GM21786 (cell line): Measurements from ENCODE around the gene GALNT13.

Source experiments
- ATAC-seq: cut with Tn5 transposase; IDR thresholded peaks from one replicate; pipeline ENCODE4 v1.9.1; 2021; ENCODE audit not compliant: unreplicated experiment

GALNT13 gene

GRCh38 chr2:154289870-154290269 lies 418.1 kb downstream of the GALNT13 start:
- no peak for ATAC-seq

DNA sequence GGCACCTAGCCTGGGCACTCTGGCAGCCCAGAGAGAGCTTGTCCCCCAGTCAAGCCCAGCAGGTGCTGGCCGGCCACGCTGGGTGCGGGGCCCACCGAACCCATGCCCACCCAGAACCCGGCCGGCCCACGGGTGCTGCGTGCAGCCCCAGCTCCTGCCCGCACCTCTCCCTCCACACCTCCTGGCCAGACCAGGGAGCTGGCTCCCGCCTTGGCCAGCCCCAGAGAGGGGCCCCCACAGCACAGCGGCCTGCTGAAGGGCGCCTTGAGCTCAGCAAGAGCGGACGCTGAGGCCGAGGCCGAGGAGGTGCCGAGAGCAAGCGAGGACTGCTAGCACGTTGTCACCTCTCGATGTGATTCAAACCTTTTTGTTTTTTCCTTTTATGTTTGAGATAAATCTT lies 419.8 kb downstream of the GALNT13 start:
- ATAC-seq, result no peak

- no peak for ATAC-seq
These were observed 420.2 kb downstream of the GALNT13 start for GRCh38 chr2:154291927-154292326.

DNA sequence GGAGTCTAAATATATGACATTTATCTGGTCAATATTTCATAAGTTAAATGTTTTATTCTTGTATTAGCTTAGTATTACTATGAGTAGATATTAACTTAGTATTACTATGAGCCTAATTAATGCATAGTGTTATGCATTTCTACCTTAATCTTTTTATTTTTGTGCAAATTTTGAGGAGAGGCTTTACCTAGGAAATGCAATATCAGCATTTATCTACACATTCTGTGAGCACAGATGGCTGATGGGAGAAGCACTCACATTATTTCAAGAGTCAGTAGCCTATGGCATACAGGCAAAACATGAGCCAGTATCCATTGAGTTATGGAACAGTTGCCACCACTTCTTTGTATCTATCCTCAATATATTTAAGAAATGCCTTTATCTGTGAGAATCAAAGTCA lies 422.1 kb downstream of the GALNT13 start:
- ATAC-seq, result no peak

DNA sequence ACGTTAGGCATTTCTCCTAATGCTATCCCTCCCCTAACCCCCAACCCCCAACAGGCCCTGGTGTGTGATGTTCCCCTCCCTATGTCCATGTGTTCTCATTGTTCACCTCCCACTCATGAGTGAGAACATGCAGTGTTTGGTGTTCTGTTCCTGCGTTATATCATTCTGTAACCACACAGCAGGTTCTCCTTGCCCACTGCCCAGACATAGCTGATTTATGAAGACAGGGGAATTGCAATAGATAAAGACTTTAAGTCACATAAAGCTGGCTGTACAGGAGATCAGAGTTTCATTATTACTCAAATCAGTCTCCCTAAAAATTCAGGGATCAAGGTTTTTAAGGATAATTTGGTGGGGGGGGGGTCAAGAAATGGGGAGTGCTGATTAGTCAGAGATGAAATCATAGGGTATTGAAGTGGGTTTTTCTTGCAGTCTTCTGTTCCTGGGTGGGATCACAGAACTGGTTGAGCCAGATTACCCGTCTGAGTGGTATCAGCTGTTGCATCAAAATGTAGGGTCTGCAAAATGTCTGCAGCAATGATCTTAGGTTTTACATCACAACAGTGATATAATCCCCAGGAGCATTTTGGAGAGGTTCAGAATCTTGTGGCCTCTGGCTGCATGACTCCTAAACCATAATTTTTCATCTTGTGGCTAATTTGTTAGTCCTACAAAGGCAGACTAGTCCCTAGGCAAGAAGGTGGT lies 434.7 kb downstream of the GALNT13 start:
- ATAC-seq, result no peak

DNA sequence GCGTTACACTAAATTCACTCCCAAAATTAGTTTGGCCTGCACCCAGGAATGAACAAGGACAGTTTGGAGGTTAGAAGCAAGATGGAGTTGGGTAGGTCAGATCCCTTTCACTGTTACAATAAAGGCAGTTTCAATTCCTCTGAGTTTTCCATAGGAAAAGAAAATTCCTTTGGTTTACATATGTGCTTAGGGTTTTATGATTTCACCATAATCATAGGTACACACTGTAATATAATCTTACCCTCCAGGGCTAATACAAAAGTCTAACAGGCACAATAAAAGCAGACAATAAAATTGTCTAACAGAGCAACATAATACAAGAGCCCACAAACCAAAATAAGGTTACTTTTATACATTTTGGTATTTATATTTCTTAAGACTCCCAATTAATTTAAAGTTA lies 435.3 kb downstream of the GALNT13 start:
- no peak for ATAC-seq

DNA sequence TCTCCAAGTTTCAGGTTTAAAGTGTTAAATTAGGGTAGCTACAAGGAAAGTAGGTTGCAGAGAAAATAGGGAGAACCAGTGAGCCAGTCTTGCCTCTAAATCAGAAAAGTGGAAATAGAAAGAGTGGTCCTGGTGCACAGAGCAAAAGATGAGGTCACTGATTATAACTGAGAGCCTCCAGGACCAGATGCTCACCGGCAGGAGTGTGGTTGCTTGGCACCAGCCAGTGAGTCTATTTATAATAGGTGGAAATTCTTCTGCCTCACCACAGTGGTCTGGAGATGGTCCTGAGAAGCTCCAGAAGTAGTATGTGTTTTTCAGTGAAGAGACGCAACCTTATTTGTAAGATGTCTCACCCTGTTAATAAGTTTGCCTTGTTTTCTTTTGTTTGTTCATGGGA lies 452.9 kb downstream of the GALNT13 start:
- ATAC-seq, result no peak

DNA sequence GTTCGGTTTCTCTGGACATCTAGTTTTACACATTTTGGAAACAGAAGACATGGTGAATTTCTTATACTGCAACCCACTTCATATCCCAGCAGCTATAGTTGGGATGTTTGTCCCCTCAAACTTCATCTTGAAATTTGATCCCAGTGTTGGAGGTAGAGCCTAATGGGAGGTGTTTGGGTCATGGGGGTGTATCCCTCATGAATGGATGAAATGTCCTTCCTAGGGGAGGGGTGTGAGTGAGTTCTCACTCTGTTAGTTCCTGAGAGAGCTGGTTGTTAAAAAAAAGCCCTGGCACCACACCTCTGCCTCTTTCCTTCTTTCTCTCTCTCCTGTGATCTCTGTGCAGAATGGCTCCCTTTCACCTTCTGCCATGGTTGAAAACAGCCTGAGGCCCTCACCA lies 457.8 kb downstream of the GALNT13 start:
- ATAC-seq, result no peak

GRCh38 chr2:154331784-154332183 lies 460.1 kb downstream of the GALNT13 start:
- no peak for ATAC-seq

DNA sequence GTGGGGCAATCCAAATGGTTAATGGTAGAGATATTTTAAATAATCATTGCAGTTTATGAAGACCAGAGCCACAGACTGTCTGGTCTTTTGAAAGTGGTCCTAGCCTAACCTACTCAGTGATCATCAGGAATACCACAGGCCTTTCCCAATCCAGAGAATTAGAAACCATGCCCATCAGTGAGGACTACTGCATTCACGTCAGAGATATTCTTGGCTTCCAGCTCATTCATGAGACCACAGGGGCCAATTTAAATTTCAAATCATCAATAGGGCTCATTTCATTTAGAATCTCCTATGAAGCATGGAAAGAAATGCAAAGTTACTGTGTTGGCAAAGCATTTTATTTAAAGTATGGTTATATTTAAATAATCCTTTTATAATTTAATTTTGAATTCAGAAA lies 464.5 kb downstream of the GALNT13 start:
- no peak for ATAC-seq

GRCh38 chr2:154338352-154338967 lies 466.7 kb downstream of the GALNT13 start:
- ATAC-seq, result no peak

GRCh38 chr2:154343282-154343681 lies 471.6 kb downstream of the GALNT13 start:
- no peak for ATAC-seq

DNA sequence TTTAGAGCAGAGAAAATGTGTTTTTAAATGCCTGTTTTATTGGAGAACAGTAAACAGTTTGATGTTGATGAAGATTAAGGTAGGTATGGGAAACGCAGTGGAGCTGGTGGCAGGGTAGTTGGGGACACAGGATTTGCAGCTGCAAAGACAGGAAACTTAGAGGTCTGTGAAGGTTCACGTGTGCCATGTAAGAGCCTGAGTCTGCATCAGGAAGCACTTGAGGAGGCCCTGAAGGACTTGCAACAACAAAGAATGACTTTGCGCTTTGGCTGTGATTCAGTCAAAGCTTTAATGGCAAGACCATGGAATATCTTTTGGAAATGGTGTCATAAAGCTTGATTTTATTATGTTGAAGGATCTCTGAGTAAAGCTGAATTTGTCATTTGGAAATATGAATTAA lies 479.2 kb downstream of the GALNT13 start:
- no peak for ATAC-seq

DNA sequence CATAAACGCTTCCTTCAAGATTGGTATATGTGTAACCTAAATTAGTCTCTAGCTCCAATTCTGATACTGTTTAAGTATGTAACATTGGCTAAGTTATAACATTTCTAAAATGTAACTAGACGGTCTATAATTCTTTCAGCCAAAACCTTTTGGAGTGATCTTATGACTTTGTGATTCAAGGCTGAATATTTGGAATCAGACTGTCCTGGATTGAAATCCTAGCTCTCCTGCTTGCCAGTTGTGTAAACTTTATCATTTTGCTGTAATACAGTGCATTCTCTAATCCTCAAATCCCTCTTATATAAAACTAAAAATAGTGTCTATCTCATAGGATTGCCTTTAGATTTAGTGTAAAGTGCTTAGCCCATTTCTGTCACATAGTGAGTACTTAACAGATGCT lies 489.6 kb downstream of the GALNT13 start:
- no peak for ATAC-seq

DNA sequence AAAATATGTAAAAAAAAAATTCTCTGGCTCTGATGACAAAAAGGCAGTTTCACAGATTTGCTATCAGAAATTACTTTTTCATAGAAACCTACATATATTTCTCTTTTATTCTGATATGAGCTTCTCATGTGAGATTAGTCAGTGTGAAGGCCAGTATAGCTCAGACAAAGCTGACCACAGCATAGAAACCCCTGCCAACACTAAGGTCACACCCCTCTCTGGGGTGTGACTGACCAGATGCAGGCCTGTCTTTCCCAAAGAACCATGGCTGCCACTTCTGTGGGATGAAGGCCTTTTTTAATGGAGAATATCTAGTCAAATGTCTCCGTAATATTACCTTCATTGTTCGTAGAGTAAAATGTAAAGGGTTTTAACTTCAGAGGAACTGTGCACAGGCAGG lies 496.4 kb downstream of the GALNT13 start:
- ATAC-seq, result no peak

GRCh38 chr2:154370873-154371272 lies 499.2 kb downstream of the GALNT13 start:
- ATAC-seq, result no peak

GRCh38 chr2:154374416-154374815 lies 502.7 kb downstream of the GALNT13 start:
- ATAC-seq, result no peak

GRCh38 chr2:154375579-154375931 lies 503.8 kb downstream of the GALNT13 start:
- ATAC-seq, result no peak

- ATAC-seq, result no peak
These were observed 510.4 kb downstream of the GALNT13 start for GRCh38 chr2:154381931-154382794.

DNA sequence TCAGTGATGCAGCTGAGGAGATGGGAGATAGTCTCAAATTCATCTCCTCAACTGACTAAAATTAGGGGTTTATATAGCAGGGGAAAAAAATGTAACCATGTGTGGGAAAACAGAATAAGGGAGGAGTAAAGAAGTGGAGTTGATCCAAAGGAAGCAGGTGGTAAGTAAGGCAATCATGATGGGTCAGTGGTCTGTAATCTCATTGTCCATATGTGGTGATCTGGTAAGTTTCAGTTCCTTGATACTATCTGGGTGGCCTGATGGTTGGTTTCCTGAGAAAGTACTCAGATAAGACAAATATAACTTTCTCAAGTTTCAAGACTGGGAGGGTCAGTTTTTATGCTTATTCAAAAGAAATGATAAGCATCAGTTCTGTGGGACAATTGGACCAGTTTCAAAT lies 514.5 kb downstream of the GALNT13 start:
- no peak for ATAC-seq

DNA sequence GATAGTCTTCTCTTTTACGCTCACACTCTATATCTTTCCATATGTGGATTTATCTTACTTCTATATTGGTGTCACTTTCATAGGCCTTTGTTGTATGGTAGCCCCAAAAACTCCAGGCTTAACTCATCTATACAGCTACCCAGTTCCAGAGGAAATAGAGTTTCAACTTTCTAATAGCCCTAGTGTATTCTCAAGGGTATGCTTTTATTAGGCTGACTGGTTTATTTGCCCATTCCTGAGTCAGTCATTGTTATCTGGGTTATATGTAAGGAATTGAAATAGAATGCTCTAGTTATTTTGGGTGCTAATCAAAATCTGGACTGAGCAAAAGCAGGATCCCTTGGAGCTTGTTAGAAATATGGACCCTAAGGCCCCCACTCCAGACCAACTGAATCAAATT lies 519.3 kb downstream of the GALNT13 start:
- no peak for ATAC-seq

DNA sequence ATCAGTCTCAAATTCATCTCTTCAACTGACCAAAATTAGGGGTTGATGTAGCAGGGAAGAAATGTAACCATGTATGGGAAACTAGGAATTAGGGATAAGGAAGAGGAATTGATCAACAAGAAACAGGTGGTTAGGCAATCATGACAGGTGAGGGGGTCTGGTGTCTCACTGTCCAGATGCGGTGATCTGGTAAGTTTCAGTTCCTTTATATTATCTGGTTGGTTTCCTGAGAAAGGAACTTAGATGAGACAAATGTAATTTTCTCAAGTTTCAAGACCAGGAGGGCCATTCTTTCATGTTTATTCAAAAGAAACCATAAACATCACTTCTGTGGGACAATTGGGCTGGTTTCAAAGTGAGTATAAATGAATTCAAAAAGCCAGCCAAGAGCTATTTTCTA lies 520.5 kb downstream of the GALNT13 start:
- ATAC-seq, result peak; percentile 86
